HCT116 (cell line): Measurements from ENCODE around the gene ST7L. TPM values are rescaled to one million over a fixed set of nuclear protein-coding genes. Genes with fewer than 3 reads are reported as not detected.

Experiments used
- ATAC-seq: fragments of 200-7000 bp; cut with Tn5 transposase; 2 replicates; pipeline ENCODE4 v1.9.1; 2020; ENCODE audit warnings: mild to moderate bottlenecking, moderate library complexity
- BruUV-seq: library from RNA; stranded (reverse); fragments of 400-500 nt; replicated peaks from 2 replicates; lab custom pipeline; 2021; lab: Mats Ljungman, UMichigan
- CTCF ChIA-PET: fragments of 300-600 bp; sonication (Branson Sonifier 250); formaldehyde crosslinking; loops from one replicate; lab custom pipeline; 2021; ENCODE audit warnings: antibody characterized with exemption; lab: Charles Lee
- POLR2A ChIA-PET: fragments of 300-600, 350-600 bp; sonication (Branson Sonifier 250); formaldehyde crosslinking; loops from one replicate; lab custom pipeline; 2021; ENCODE audit warnings: antibody characterized with exemption; lab: Charles Lee
- RAD21 ChIA-PET, 2 experiments: fragments of 300-600 bp; sonication (Branson Sonifier 250); formaldehyde crosslinking; loops; one replicate each; lab custom pipeline; 2023; ENCODE audit warnings: low total read pairs in 2 of 2; ENCODE audit not compliant: uncharacterized antibody in 2 of 2, unreplicated experiment in 2 of 2, low non-redundant PET in 1 of 2; lab: Charles Lee
- DNase-seq: peaks from one replicate; pipeline ENCODE4 v3.0.0-alpha.2; 2010; ENCODE audit warnings: low read depth, low spot score
- H2AFZ ChIP-seq: fragments of 200-600 bp; shearing (Covaris generic), sonication (generic); 2 replicates; pipeline ENCODE4 v1.6.1; 2017; ENCODE audit warnings: low read depth, mixed run types, mixed read lengths, antibody characterized with exemption, low read length; ENCODE audit not compliant: poor library complexity, severe bottlenecking
- H3K27ac ChIP-seq: 2 replicates; pipeline ENCODE4 v1.5.1; 2012; ENCODE audit warnings: low read depth, low read length
- H3K27me3 ChIP-seq: fragments of 200-600 bp; sonication (generic); 2 replicates; pipeline ENCODE4 v1.6.1; 2016; ENCODE audit warnings: mixed run types, low read length, mixed read lengths; ENCODE audit not compliant: insufficient read depth
- H3K36me3 ChIP-seq, 2 experiments: fragments of 200-500 bp in 1 of 2; fragments of 200-600 bp in 1 of 2; sonication (Bioruptor generic) in 1 of 2; sonication (generic) in 1 of 2; 2 replicates each; pipeline versions ENCODE4 v1.5.1 to v1.6.1; 2014 to 2016; ENCODE audit warnings: low read length in 2 of 2, inconsistent platforms in 1 of 2, mixed read lengths in 1 of 2, mixed run types in 1 of 2; ENCODE audit not compliant: insufficient read depth in 2 of 2, control insufficient read depth in 1 of 2
- H3K4me1 ChIP-seq, 2 experiments: fragments of 200-600 bp in 1 of 2; sonication (generic) in 1 of 2; 2 replicates each; pipeline versions ENCODE4 v1.5.1 to v1.6.1; 2012 to 2017; ENCODE audit warnings: low read length in 2 of 2, inconsistent platforms in 1 of 2, mild to moderate bottlenecking in 1 of 2, mixed read lengths in 1 of 2, mixed run types in 1 of 2, moderate library complexity in 1 of 2; ENCODE audit not compliant: insufficient read depth in 2 of 2, control insufficient read depth in 1 of 2
- H3K4me2 ChIP-seq: fragments of 200-600 bp; sonication (generic); 2 replicates; pipeline ENCODE4 v1.6.1; 2017; ENCODE audit warnings: mixed run types, low read length, mixed read lengths
- H3K4me3 ChIP-seq, 2 experiments: fragments of 200-600 bp in 1 of 2; sonication (generic) in 1 of 2; replicated peaks in 1 of 2; 2 replicates each; pipeline ENCODE4 v1.5.1; 2011 to 2016; ENCODE audit warnings: low read length in 2 of 2, control low read depth in 1 of 2, low read depth in 1 of 2, mild to moderate bottlenecking in 1 of 2, mixed read lengths in 1 of 2, mixed run types in 1 of 2
- H3K79me2 ChIP-seq: fragments of 200-600 bp; sonication (generic); 2 replicates; pipeline ENCODE4 v1.6.1; 2017; ENCODE audit warnings: mild to moderate bottlenecking, mixed run types, low read length, moderate library complexity, mixed read lengths; ENCODE audit not compliant: insufficient read depth
- H3K9ac ChIP-seq: fragments of 200-600 bp; sonication (generic); 2 replicates; pipeline ENCODE4 v1.6.1; 2016; ENCODE audit warnings: low read length, mixed read lengths
- H3K9me2 ChIP-seq: fragments of 200-600 bp; sonication (generic), shearing (Covaris generic); 2 replicates; pipeline ENCODE4 v1.6.1; 2017; ENCODE audit warnings: mixed run types, mild to moderate bottlenecking, moderate library complexity; ENCODE audit not compliant: insufficient read depth
- H3K9me3 ChIP-seq, 2 experiments: fragments of 200-500 bp in 1 of 2; fragments of 200-600 bp in 1 of 2; sonication (Bioruptor generic) in 1 of 2; sonication (generic) in 1 of 2; 2 replicates each; pipeline ENCODE4 v1.6.1; 2014 to 2017; ENCODE audit warnings: low read length in 2 of 2, mixed read lengths in 2 of 2, inconsistent platforms in 1 of 2, low read depth in 1 of 2, mild to moderate bottlenecking in 1 of 2, mixed run types in 1 of 2, moderate library complexity in 1 of 2; ENCODE audit not compliant: control insufficient read depth in 1 of 2, insufficient read depth in 1 of 2
- H4K20me1 ChIP-seq: fragments of 200-600 bp; sonication (generic), shearing (Covaris generic); 2 replicates; pipeline ENCODE4 v1.6.1; 2017; ENCODE audit warnings: mixed run types, mild to moderate bottlenecking, moderate library complexity; ENCODE audit not compliant: insufficient read depth
- CEBPB ChIP-seq: IDR thresholded peaks from 2 replicates; pipeline ENCODE4 v1.6.1; 2012; ENCODE audit warnings: low read depth
- EGR1 ChIP-seq: IDR thresholded peaks from 2 replicates; pipeline ENCODE4 v1.6.1; 2012; ENCODE audit warnings: low read depth
- ELF1 ChIP-seq: IDR thresholded peaks from 2 replicates; pipeline ENCODE4 v1.6.1; 2012; ENCODE audit warnings: low read depth, borderline replicate concordance
- EZH2 ChIP-seq: fragments of 200-600 bp; sonication (generic); IDR thresholded peaks from 2 replicates; pipeline ENCODE4 v1.6.1; 2017; ENCODE audit warnings: antibody characterized with exemption, mixed run types
- EZH2phosphoT487 ChIP-seq: fragments of 200-600 bp; IDR thresholded peaks from 2 replicates; pipeline ENCODE4 v1.6.1; 2018; ENCODE audit warnings: antibody characterized with exemption, borderline replicate concordance
- JUND ChIP-seq: IDR thresholded peaks from 2 replicates; pipeline ENCODE4 v1.6.1; 2012
- POLR2A ChIP-seq: IDR thresholded peaks from 2 replicates; pipeline ENCODE4 v1.7.0; 2011; ENCODE audit warnings: borderline replicate concordance; ENCODE audit not compliant: insufficient read depth, insufficient read length; ENCODE audit errors: extremely low read depth
- SIN3A ChIP-seq: IDR thresholded peaks from 2 replicates; pipeline ENCODE4 v1.6.1; 2012; ENCODE audit warnings: low read depth
- TCF7L2 ChIP-seq: IDR thresholded peaks from 2 replicates; pipeline ENCODE4 v1.7.0; 2011; ENCODE audit warnings: borderline replicate concordance, inconsistent platforms; ENCODE audit not compliant: insufficient read depth, insufficient read length; ENCODE audit errors: extremely low read depth
- YY1 ChIP-seq: IDR thresholded peaks from 2 replicates; pipeline ENCODE4 v1.6.1; 2011; ENCODE audit warnings: low read length, low read depth, moderate library complexity, mild to moderate bottlenecking; ENCODE audit not compliant: insufficient replicate concordance; ENCODE audit errors: extremely low read depth
- ZFX ChIP-seq: fragments of 450-650 bp; IDR thresholded peaks from 2 replicates; pipeline ENCODE4 v1.6.1; 2017
- intact Hi-C: fragments of 100-400 bp; cut with micrococcal nuclease; formaldehyde crosslinking; loops from 2 replicates; pipeline ENCODE4 v1.10.0; 2022
- total RNA-seq: library from RNA; stranded (reverse); gene quantifications from one replicate; pipeline ENCODE4 v1.2.1, GENCODE V29; 2021; ENCODE audit not compliant: unreplicated experiment
- TF ChIP-seq, protein P1 (sequence below): IDR thresholded peaks from 2 replicates; pipeline ENCODE4 v1.6.1; 2011; ENCODE audit warnings: mild to moderate bottlenecking, low read length, moderate library complexity; ENCODE audit not compliant: insufficient replicate concordance; ENCODE audit errors: extremely low read depth
- TF ChIP-seq, protein P2 (sequence below): IDR thresholded peaks from 2 replicates; pipeline ENCODE4 v1.6.1; 2012
- TF ChIP-seq, protein P3 (sequence below): IDR thresholded peaks from 2 replicates; pipeline ENCODE4 v1.6.1; 2012
- TF ChIP-seq, protein P4 (sequence below): IDR thresholded peaks from 2 replicates; pipeline ENCODE4 v1.6.1; 2012; ENCODE audit warnings: low read depth

ST7L gene
- total RNA-seq, 1 experiment from 2014 or later, result 19.9 TPM

DNA sequence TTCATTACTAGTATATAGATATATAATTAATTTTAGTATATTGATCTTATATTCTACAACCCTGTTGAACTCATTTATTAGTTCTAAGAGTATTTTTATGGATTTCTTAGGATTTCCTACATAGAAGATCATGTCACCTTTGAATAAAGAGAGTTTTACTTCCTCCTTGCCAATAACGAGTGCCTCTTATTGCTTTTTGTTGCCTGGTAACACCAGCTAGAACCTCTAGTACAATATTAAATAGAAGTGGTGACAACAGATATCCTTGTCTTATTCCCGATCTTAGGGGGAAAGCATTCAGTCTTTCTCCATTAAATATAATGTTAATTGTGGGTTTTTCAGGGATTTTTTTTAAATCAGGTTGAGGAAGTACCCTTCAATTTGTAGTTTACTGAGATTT lies 69.4 kb downstream of the ST7L start:
- Histone ChIP-seq H3K9me3 (no peaks in the 10 kb centered on the region), H3K27me3 (no peaks in the 10 kb centered on the region), H4K20me1 (no peaks in the 10 kb centered on the region), H3K4me3 (no peak overlapping the region), H3K4me2 (no peak overlapping the region), H3K4me1 (peaks cover 6 to 18% of the 10 kb centered on the region in 2 experiments), H3K36me3 (no peaks in the 10 kb centered on the region), H3K27ac (no peak overlapping the region), H3K9ac (no peak overlapping the region), H3K9me2 (no peaks in the 10 kb centered on the region), H3K79me2 (no peaks in the 10 kb centered on the region), H2AFZ (no peak overlapping the region)
- no TSS peak for BruUV-seq
- ChIA-PET CTCF (no interaction called here), POLR2A (interaction anchor here (0.6 kb wide), 1 partner anchor 11 kb away, joined by 3 read pairs; no protein-coding TSS in a partner anchor), RAD21 (no interaction called here)
- TF ChIP-seq CEBPB (no peak), EZH2 (no peak), YY1 (no peak), POLR2A (no peak), ELF1 (no peak), TCF7L2 (no peak), EZH2phosphoT487 (no peak), JUND (no peak), ZFX (no peak), SIN3A (no peak), EGR1 (no peak)
- TF ChIP-seq, protein P1, sequence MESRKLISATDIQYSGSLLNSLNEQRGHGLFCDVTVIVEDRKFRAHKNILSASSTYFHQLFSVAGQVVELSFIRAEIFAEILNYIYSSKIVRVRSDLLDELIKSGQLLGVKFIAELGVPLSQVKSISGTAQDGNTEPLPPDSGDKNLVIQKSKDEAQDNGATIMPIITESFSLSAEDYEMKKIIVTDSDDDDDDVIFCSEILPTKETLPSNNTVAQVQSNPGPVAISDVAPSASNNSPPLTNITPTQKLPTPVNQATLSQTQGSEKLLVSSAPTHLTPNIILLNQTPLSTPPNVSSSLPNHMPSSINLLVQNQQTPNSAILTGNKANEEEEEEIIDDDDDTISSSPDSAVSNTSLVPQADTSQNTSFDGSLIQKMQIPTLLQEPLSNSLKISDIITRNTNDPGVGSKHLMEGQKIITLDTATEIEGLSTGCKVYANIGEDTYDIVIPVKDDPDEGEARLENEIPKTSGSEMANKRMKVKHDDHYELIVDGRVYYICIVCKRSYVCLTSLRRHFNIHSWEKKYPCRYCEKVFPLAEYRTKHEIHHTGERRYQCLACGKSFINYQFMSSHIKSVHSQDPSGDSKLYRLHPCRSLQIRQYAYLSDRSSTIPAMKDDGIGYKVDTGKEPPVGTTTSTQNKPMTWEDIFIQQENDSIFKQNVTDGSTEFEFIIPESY, result no peak
- TF ChIP-seq, protein P2, sequence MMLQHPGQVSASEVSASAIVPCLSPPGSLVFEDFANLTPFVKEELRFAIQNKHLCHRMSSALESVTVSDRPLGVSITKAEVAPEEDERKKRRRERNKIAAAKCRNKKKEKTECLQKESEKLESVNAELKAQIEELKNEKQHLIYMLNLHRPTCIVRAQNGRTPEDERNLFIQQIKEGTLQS, result no peak
- TF ChIP-seq, protein P3, sequence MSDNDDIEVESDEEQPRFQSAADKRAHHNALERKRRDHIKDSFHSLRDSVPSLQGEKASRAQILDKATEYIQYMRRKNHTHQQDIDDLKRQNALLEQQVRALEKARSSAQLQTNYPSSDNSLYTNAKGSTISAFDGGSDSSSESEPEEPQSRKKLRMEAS, result no peak
- TF ChIP-seq, protein P4, sequence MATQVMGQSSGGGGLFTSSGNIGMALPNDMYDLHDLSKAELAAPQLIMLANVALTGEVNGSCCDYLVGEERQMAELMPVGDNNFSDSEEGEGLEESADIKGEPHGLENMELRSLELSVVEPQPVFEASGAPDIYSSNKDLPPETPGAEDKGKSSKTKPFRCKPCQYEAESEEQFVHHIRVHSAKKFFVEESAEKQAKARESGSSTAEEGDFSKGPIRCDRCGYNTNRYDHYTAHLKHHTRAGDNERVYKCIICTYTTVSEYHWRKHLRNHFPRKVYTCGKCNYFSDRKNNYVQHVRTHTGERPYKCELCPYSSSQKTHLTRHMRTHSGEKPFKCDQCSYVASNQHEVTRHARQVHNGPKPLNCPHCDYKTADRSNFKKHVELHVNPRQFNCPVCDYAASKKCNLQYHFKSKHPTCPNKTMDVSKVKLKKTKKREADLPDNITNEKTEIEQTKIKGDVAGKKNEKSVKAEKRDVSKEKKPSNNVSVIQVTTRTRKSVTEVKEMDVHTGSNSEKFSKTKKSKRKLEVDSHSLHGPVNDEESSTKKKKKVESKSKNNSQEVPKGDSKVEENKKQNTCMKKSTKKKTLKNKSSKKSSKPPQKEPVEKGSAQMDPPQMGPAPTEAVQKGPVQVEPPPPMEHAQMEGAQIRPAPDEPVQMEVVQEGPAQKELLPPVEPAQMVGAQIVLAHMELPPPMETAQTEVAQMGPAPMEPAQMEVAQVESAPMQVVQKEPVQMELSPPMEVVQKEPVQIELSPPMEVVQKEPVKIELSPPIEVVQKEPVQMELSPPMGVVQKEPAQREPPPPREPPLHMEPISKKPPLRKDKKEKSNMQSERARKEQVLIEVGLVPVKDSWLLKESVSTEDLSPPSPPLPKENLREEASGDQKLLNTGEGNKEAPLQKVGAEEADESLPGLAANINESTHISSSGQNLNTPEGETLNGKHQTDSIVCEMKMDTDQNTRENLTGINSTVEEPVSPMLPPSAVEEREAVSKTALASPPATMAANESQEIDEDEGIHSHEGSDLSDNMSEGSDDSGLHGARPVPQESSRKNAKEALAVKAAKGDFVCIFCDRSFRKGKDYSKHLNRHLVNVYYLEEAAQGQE, result no peak
- intact Hi-C loops, result no loop called here
- no peak for ATAC-seq
- DNase-seq, result no peak
